Nephron (organoid): Measurements from ENCODE around the gene BBS1.

Source experiments
- H3K27ac Mint-ChIP-seq, 3 experiments: 2 replicates each; pipeline ENCODE4 v1.8.0; 2020; ENCODE audit warnings: mixed read lengths in 3 of 3, mild to moderate bottlenecking in 2 of 3, moderate library complexity in 1 of 3
- H3K27me3 Mint-ChIP-seq: 2 replicates; pipeline ENCODE4 v1.8.0; 2021; ENCODE audit warnings: low read depth, mild to moderate bottlenecking, moderate library complexity, mixed read lengths
- H3K36me3 Mint-ChIP-seq: 2 replicates; pipeline ENCODE4 v1.8.0; 2020; ENCODE audit warnings: low read depth, mixed read lengths
- H3K4me1 Mint-ChIP-seq: 2 replicates; pipeline ENCODE4 v1.8.0; 2020; ENCODE audit warnings: mixed read lengths
- H3K4me3 Mint-ChIP-seq, 3 experiments: 2 replicates each; pipeline ENCODE4 v1.8.0; 2020; ENCODE audit warnings: mild to moderate bottlenecking in 3 of 3, mixed read lengths in 3 of 3, moderate library complexity in 2 of 3
- H3K9me3 Mint-ChIP-seq: 2 replicates; pipeline ENCODE4 v1.8.0; 2020; ENCODE audit warnings: mixed read lengths
- TF ChIP-seq, protein P1 (sequence below), 3 experiments: fragments of 200-600 bp; sonication (generic); IDR thresholded peaks; one replicate each; pipeline ENCODE4 v1.5.0; 2021; ENCODE audit warnings: antibody characterized with exemption in 3 of 3; ENCODE audit not compliant: unreplicated experiment in 3 of 3

BBS1 gene

GRCh38 chr11:66479394-66480116 is 30.9 kb upstream of the BBS1 start:
- peaks cover 32% of the 10 kb centered on the region for H3K4me1 Mint-ChIP-seq
- peak overlapping the region; percentile 80 to 96 (median 84) for H3K27ac Mint-ChIP-seq
- no peaks in the 10 kb centered on the region for H3K27me3 Mint-ChIP-seq
- H3K4me3 Mint-ChIP-seq: peak overlapping the region; percentile 93 to 95 (median 94)
- TF ChIP-seq, protein P1, sequence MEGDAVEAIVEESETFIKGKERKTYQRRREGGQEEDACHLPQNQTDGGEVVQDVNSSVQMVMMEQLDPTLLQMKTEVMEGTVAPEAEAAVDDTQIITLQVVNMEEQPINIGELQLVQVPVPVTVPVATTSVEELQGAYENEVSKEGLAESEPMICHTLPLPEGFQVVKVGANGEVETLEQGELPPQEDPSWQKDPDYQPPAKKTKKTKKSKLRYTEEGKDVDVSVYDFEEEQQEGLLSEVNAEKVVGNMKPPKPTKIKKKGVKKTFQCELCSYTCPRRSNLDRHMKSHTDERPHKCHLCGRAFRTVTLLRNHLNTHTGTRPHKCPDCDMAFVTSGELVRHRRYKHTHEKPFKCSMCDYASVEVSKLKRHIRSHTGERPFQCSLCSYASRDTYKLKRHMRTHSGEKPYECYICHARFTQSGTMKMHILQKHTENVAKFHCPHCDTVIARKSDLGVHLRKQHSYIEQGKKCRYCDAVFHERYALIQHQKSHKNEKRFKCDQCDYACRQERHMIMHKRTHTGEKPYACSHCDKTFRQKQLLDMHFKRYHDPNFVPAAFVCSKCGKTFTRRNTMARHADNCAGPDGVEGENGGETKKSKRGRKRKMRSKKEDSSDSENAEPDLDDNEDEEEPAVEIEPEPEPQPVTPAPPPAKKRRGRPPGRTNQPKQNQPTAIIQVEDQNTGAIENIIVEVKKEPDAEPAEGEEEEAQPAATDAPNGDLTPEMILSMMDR (IDR thresholded peaks at IDR 0.05; ENCODE audit: unreplicated experiment in 3 of 3): no peak
- H3K36me3 Mint-ChIP-seq: no peaks in the 10 kb centered on the region
- no peaks in the 10 kb centered on the region for H3K9me3 Mint-ChIP-seq

- TF ChIP-seq, protein P1 (IDR thresholded peaks at IDR 0.05; ENCODE audit: unreplicated experiment in 3 of 3): no peak
- Mint-ChIP-seq H3K9me3 (no peaks in the 10 kb centered on the region), H3K27me3 (no peaks in the 10 kb centered on the region), H3K4me1 (peaks cover 32% of the 10 kb centered on the region), H3K4me3 (peak within 1 kb of the TSS; percentile 93 to 95 (median 94)), H3K36me3 (no peaks in the 10 kb centered on the region), H3K27ac (peak within 1 kb of the TSS; percentile 80 to 96 (median 84))
These were observed 30.1 kb upstream of the BBS1 start, which contains the start of gene DPP3 for GRCh38 chr11:66480117-66480938. Gene DPP3, plus strand, starts transcription at chr11:66480434. Its CDS starts 1,767 bp downstream, at chr11:66482201.

DNA sequence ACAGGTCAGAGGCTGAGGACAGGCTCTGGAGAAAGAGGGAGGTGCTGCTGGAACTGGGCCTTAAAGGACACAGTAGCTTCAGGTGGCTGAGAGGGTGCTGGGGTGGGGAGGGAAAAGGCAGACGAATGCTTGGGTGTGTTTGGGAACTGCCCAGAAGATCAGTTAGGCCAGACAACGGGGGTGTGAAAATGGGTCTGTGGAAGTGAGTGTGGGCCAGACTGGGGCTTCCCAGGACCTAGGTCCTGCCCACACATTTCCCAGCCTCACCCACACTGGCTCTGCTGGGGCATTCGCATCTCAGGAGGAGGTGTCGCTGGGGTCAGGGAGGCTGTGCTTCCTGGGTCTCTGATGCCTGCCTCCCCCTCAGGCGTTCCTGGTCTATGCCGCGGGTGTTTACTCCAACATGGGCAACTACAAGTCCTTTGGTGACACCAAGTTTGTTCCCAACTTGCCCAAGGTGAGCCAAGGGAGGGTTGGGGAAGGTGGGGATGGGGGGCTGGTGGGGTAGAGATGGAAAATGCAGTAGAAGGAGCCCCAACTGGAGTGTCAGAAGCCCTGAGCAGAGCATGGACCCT is 25.5 kb upstream of the BBS1 start:
- H3K4me1 Mint-ChIP-seq: no peaks in the 10 kb centered on the region
- no peaks in the 10 kb centered on the region for H3K27me3 Mint-ChIP-seq
- H3K4me3 Mint-ChIP-seq: no peak overlapping the region
- H3K9me3 Mint-ChIP-seq: no peaks in the 10 kb centered on the region
- peaks cover 3% of the 10 kb centered on the region for H3K36me3 Mint-ChIP-seq
- H3K27ac Mint-ChIP-seq: no peak overlapping the region
- TF ChIP-seq, protein P1 (IDR thresholded peaks at IDR 0.05; ENCODE audit: unreplicated experiment in 3 of 3): no peak

GRCh38 chr11:66488957-66489356 is 21.5 kb upstream of the BBS1 start:
- Mint-ChIP-seq H3K36me3 (peaks cover 3% of the 10 kb centered on the region), H3K4me3 (no peak overlapping the region), H3K9me3 (no peaks in the 10 kb centered on the region), H3K4me1 (peaks cover 5% of the 10 kb centered on the region), H3K27me3 (no peaks in the 10 kb centered on the region), H3K27ac (no peak overlapping the region)
- TF ChIP-seq, protein P1 (IDR thresholded peaks at IDR 0.05; ENCODE audit: unreplicated experiment in 3 of 3): no peak

DNA sequence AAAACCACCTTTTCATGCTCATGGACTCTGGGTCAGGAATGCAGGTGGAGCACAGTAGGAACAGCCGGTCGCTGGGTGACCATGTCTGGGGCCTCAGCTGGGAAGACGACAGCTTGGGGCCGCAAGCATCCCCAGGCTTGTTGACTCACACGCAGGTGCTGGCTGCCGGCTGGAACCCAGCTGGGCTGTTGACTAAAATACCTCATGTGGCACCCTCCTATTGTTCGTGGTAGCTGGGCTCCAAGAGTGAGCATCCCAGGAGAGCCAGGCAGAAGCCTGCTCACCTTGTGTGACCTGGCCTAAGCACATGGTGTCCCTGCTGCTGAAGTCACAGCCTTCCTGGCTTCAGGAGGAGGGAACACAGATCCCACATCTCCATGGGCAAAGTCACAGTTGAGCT is 20.8 kb upstream of the BBS1 start:
- Mint-ChIP-seq H3K27me3 (no peaks in the 10 kb centered on the region), H3K4me1 (peaks cover 5% of the 10 kb centered on the region), H3K36me3 (peaks cover 3% of the 10 kb centered on the region), H3K9me3 (no peaks in the 10 kb centered on the region), H3K27ac (no peak overlapping the region), H3K4me3 (no peak overlapping the region)
- TF ChIP-seq, protein P1 (IDR thresholded peaks at IDR 0.05; ENCODE audit: unreplicated experiment in 3 of 3): no peak
